MM.1S (cell line): ENCODE data around the gene CTNNA3.

ENCODE experiments used
- DNase-seq: peaks from one replicate; pipeline ENCODE4 v3.0.0-alpha.2; 2015
- H2AFZ ChIP-seq: fragments of 300-600 bp; sonication (generic); 2 replicates; pipeline ENCODE4 v1.6.0; 2016; ENCODE audit warnings: antibody characterized with exemption, low read length
- H3F3A ChIP-seq: fragments of 300-600 bp; sonication (generic); 2 replicates; pipeline ENCODE4 v1.6.1; 2016; ENCODE audit warnings: mild to moderate bottlenecking, antibody characterized with exemption, low read length, moderate library complexity, mixed read lengths; ENCODE audit not compliant: insufficient read depth
- H3K27ac ChIP-seq: fragments of 300-600 bp; sonication (generic); 2 replicates; pipeline ENCODE4 v1.5.1; 2016; ENCODE audit warnings: mild to moderate bottlenecking, low read length
- H3K27me3 ChIP-seq: fragments of 300-600 bp; sonication (generic); replicated peaks from 2 replicates; pipeline ENCODE4 v1.6.0; 2016; ENCODE audit warnings: low read length; ENCODE audit not compliant: insufficient read depth
- H3K36me3 ChIP-seq: fragments of 300-600 bp; sonication (generic); replicated peaks from 2 replicates; pipeline ENCODE4 v1.6.1; 2016; ENCODE audit warnings: mild to moderate bottlenecking, low read length, mixed read lengths; ENCODE audit not compliant: insufficient read depth
- H3K4me1 ChIP-seq: fragments of 300-600 bp; sonication (generic); 2 replicates; pipeline ENCODE4 v1.6.1; 2016; ENCODE audit warnings: low read length, mixed read lengths
- H3K4me2 ChIP-seq: fragments of 300-600 bp; sonication (generic); 2 replicates; pipeline ENCODE4 v1.6.0; 2016; ENCODE audit warnings: low read depth, low read length
- H3K4me3 ChIP-seq: fragments of 300-600 bp; sonication (generic); 2 replicates; pipeline ENCODE4 v1.5.1; 2016; ENCODE audit warnings: low read length, mixed read lengths
- H3K79me2 ChIP-seq: fragments of 300-600 bp; sonication (generic); 2 replicates; pipeline ENCODE4 v1.6.1; 2016; ENCODE audit warnings: mixed run types, low read length, mixed read lengths
- H3K9ac ChIP-seq: fragments of 300-600 bp; sonication (generic); 2 replicates; pipeline ENCODE4 v1.6.1; 2016; ENCODE audit warnings: low read length, mixed read lengths
- H3K9me2 ChIP-seq: fragments of 300-600 bp; sonication (generic); replicated peaks from 2 replicates; pipeline ENCODE4 v1.6.1; 2016; ENCODE audit warnings: mild to moderate bottlenecking, low read length, mixed read lengths; ENCODE audit not compliant: insufficient read depth
- H3K9me3 ChIP-seq: fragments of 300-600 bp; sonication (generic); replicated peaks from 2 replicates; pipeline ENCODE4 v1.6.1; 2016; ENCODE audit warnings: mild to moderate bottlenecking, low read length, mixed read lengths; ENCODE audit not compliant: insufficient read depth
- H4K20me1 ChIP-seq: fragments of 300-600 bp; sonication (generic); 2 replicates; pipeline ENCODE4 v1.6.1; 2016; ENCODE audit warnings: mild to moderate bottlenecking, low read length, moderate library complexity, mixed read lengths; ENCODE audit not compliant: insufficient read depth
- EZH2 ChIP-seq: fragments of 300-600 bp; sonication (generic); optimal IDR thresholded peaks from 2 replicates; pipeline ENCODE3; 2017; ENCODE audit warnings: low read depth, mild to moderate bottlenecking, antibody characterized with exemption, low read length, mixed read lengths
- EZH2phosphoT487 ChIP-seq: fragments of 300-600 bp; sonication (generic); IDR thresholded peaks from 2 replicates; pipeline ENCODE4 v1.6.1; 2018; ENCODE audit warnings: antibody characterized with exemption, low read length
- TF ChIP-seq, protein P1 (sequence below): fragments of 300-600 bp; sonication (generic); IDR thresholded peaks from 2 replicates; pipeline ENCODE4 v1.5.1; 2016; ENCODE audit warnings: antibody characterized with exemption, low read length, mixed read lengths

The CTNNA3 gene

DNA sequence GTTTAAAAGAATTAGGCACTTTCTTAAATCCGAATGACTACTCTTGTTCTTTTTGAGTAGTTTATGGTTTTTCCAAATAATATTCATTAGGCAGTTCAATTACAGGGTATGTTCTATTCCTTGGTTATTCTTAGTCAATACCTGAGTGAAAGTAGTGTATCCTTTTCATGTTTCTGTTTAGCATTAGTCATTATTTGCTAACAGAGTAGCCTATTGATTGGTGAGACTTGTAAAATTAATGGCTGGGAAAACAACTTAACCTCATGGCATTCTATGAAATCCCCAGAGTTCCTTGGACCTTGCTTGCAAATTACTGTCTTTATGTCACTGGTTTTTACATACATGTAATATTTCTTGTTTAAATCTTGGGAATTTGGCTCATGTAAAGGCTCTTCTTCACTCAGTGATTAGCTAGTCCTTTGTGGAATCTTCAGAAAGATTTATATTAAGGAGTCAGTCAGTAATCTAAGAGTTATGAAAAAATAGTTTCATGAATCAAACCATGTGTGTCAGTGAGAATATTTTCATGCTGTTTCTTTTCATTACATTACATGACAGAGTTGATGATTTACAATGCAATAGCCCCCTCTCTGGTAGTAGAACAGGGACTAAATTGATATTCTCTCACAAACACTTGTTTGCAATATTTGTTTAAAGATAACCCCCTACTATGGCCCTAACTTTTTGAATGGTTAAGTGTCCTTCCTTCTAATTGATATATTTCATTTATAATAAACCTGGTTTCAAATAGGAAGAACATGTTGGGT, 851.6 kb downstream of the CTNNA3 start:
- H3K4me2 ChIP-seq = no peak overlapping the region
- no peak for DNase-seq
- TF ChIP-seq, protein P1, sequence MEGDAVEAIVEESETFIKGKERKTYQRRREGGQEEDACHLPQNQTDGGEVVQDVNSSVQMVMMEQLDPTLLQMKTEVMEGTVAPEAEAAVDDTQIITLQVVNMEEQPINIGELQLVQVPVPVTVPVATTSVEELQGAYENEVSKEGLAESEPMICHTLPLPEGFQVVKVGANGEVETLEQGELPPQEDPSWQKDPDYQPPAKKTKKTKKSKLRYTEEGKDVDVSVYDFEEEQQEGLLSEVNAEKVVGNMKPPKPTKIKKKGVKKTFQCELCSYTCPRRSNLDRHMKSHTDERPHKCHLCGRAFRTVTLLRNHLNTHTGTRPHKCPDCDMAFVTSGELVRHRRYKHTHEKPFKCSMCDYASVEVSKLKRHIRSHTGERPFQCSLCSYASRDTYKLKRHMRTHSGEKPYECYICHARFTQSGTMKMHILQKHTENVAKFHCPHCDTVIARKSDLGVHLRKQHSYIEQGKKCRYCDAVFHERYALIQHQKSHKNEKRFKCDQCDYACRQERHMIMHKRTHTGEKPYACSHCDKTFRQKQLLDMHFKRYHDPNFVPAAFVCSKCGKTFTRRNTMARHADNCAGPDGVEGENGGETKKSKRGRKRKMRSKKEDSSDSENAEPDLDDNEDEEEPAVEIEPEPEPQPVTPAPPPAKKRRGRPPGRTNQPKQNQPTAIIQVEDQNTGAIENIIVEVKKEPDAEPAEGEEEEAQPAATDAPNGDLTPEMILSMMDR = no peak
- TF ChIP-seq EZH2phosphoT487 = no peak
- no peak for TF ChIP-seq EZH2
- H3K4me3 ChIP-seq = no peak overlapping the region
- no peaks in the 10 kb centered on the region for H3K27me3 ChIP-seq
- H3K9me3 ChIP-seq = no peaks in the 10 kb centered on the region
- no peak overlapping the region for H3K27ac ChIP-seq
- no peak overlapping the region for H3K9ac ChIP-seq
- H3K9me2 ChIP-seq = no peaks in the 10 kb centered on the region
- H3K79me2 ChIP-seq = no peaks in the 10 kb centered on the region
- no peaks in the 10 kb centered on the region for H3K36me3 ChIP-seq
- H3F3A ChIP-seq = no peaks in the 10 kb centered on the region
- H4K20me1 ChIP-seq = no peaks in the 10 kb centered on the region
- H3K4me1 ChIP-seq = no peaks in the 10 kb centered on the region
- no peak overlapping the region for H2AFZ ChIP-seq

DNA sequence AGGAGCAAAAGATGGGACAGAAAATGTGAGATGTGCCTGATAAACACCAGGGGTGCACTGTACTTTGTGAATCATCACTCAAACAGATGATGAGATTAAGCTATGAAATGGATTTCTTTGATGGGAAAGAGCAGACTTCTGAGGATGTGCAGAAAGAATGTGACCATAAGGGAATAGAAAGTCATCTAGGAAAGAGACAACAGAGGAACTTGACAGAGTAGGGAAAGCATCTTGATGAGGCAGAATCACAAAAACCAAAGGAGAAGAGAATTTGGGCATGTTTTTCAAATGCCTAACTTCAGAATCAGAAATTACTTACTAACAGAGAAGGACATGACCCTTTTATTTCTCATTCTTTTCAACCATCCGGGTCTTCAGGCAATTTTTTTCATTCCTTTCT, 852.6 kb downstream of the CTNNA3 start:
- no peak for DNase-seq
- H3K9me2 ChIP-seq = no peaks in the 10 kb centered on the region
- no peaks in the 10 kb centered on the region for H3K79me2 ChIP-seq
- no peaks in the 10 kb centered on the region for H3K27me3 ChIP-seq
- no peaks in the 10 kb centered on the region for H3K4me1 ChIP-seq
- no peak overlapping the region for H3K4me3 ChIP-seq
- H3K36me3 ChIP-seq = no peaks in the 10 kb centered on the region
- no peaks in the 10 kb centered on the region for H3K9me3 ChIP-seq
- H3K4me2 ChIP-seq = no peak overlapping the region
- H4K20me1 ChIP-seq = no peaks in the 10 kb centered on the region
- no peak overlapping the region for H3K9ac ChIP-seq
- H3F3A ChIP-seq = no peaks in the 10 kb centered on the region
- TF ChIP-seq EZH2 (no peak), EZH2phosphoT487 (no peak)
- no peak overlapping the region for H2AFZ ChIP-seq
- no peak overlapping the region for H3K27ac ChIP-seq

DNA sequence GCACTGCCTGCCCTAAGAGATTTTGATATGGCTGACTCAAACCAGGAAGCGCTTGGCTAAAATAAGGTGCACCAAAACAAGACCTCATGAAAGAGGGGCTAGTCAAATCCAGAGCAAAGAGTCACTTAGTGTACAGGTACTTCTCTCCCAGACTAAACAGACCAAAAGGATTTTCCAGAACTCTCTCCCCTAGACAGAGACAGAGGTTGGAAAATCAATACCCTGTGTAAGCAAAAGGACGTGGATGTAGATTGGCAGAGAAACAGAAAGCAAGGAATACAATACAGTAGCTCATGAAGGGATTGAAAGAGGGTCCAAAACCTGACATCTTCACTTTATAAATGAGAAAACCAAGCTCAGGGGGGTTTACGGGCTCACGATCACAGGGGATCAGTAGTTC, 853.1 kb downstream of the CTNNA3 start:
- Histone ChIP-seq H3K4me2 (no peak overlapping the region), H3K27me3 (no peaks in the 10 kb centered on the region), H3F3A (no peaks in the 10 kb centered on the region), H2AFZ (no peak overlapping the region), H3K36me3 (no peaks in the 10 kb centered on the region), H3K4me1 (no peaks in the 10 kb centered on the region), H3K9me3 (no peaks in the 10 kb centered on the region), H3K4me3 (no peak overlapping the region), H3K9me2 (no peaks in the 10 kb centered on the region), H4K20me1 (no peaks in the 10 kb centered on the region), H3K79me2 (no peaks in the 10 kb centered on the region), H3K27ac (no peak overlapping the region), H3K9ac (no peak overlapping the region)
- TF ChIP-seq, protein P1 = no peak
- TF ChIP-seq EZH2 (no peak), EZH2phosphoT487 (no peak)
- DNase-seq = no peak

DNA sequence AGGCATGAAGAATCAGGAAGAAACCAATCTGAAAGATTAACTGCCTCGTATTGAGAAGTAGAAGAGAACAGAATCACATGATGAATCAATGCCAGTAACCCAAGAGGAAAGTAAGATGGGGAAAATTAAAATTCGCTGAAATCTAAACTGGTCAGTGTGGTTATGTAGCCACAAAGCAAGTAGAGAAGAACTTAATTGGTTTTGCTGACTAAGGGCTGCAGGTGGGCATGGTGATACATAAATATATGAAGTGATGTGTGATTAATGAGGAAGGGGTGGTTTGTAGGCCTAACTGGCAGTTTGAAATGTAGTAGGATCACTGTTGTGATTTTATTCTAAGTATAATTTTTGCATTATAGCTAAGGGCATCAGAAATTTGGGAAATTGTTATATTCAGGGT, 853.6 kb downstream of the CTNNA3 start:
- H3F3A ChIP-seq = no peaks in the 10 kb centered on the region

More for the DNA sequence above, 853.6 kb downstream of the CTNNA3 start:
- H3K4me1 ChIP-seq = no peaks in the 10 kb centered on the region
- H3K9me3 ChIP-seq = no peaks in the 10 kb centered on the region
- H2AFZ ChIP-seq = no peak overlapping the region
- H3K9me2 ChIP-seq = no peaks in the 10 kb centered on the region
- no peak overlapping the region for H3K4me2 ChIP-seq
- H3K27me3 ChIP-seq = no peaks in the 10 kb centered on the region
- no peak overlapping the region for H3K4me3 ChIP-seq
- no peaks in the 10 kb centered on the region for H3K79me2 ChIP-seq
- H4K20me1 ChIP-seq = no peaks in the 10 kb centered on the region
- H3K27ac ChIP-seq = no peak overlapping the region
- no peaks in the 10 kb centered on the region for H3K36me3 ChIP-seq
- TF ChIP-seq EZH2 (no peak), EZH2phosphoT487 (no peak)
- TF ChIP-seq, protein P1 = no peak
- H3K9ac ChIP-seq = no peak overlapping the region
- DNase-seq = no peak
